DOHH2 (cell line): Measurements from ENCODE around the gene KRTAP21-3.

Experiments
- H3F3A ChIP-seq: fragments of 200-600 bp; sonication (generic), shearing (Covaris generic); 2 replicates; pipeline ENCODE4 v1.6.0; 2016; ENCODE audit warnings: antibody characterized with exemption, mild to moderate bottlenecking; ENCODE audit not compliant: control insufficient read depth, insufficient read depth
- H3K27ac ChIP-seq: fragments of 200-600 bp; sonication (generic); 2 replicates; pipeline ENCODE4 v1.5.1; 2014; ENCODE audit warnings: low read depth, mild to moderate bottlenecking, low read length, moderate library complexity
- H3K27me3 ChIP-seq: fragments of 200-600 bp; sonication (generic); 2 replicates; pipeline ENCODE4 v1.6.1; 2014; ENCODE audit warnings: mild to moderate bottlenecking, low read length, mixed read lengths; ENCODE audit not compliant: control insufficient read depth
- H3K36me3 ChIP-seq: fragments of 200-600 bp; sonication (generic); 2 replicates; pipeline ENCODE4 v1.6.1; 2014; ENCODE audit warnings: mild to moderate bottlenecking, low read length, moderate library complexity, mixed read lengths; ENCODE audit not compliant: control insufficient read depth
- H3K4me1 ChIP-seq: fragments of 200-600 bp; sonication (generic); 2 replicates; pipeline ENCODE4 v1.6.1; 2014; ENCODE audit warnings: mild to moderate bottlenecking, low read length, mixed read lengths; ENCODE audit not compliant: control insufficient read depth
- H3K4me2 ChIP-seq: fragments of 200-600 bp; sonication (generic); 2 replicates; pipeline ENCODE4 v1.6.0; 2014; ENCODE audit warnings: mild to moderate bottlenecking, low read length, moderate library complexity
- H3K4me3 ChIP-seq: fragments of 200-600 bp; sonication (generic); 2 replicates; pipeline ENCODE4 v1.5.1; 2014; ENCODE audit warnings: mild to moderate bottlenecking, low read length, mixed read lengths
- H3K79me2 ChIP-seq: fragments of 200-600 bp; sonication (generic); 2 replicates; pipeline ENCODE4 v1.6.1; 2014; ENCODE audit warnings: mild to moderate bottlenecking, low read length, mixed read lengths; ENCODE audit not compliant: control insufficient read depth
- H3K9me2 ChIP-seq: fragments of 200-600 bp; sonication (generic); replicated peaks from 2 replicates; pipeline ENCODE4 v1.6.1; 2014; ENCODE audit warnings: mild to moderate bottlenecking, low read length, mixed read lengths; ENCODE audit not compliant: control insufficient read depth
- H3K9me3 ChIP-seq: fragments of 200-600 bp; sonication (generic); 2 replicates; pipeline ENCODE4 v1.6.1; 2014; ENCODE audit warnings: antibody characterized with exemption, low read length, mixed read lengths; ENCODE audit not compliant: control insufficient read depth, insufficient read depth
- H4K20me1 ChIP-seq: fragments of 200-600 bp; sonication (generic); 2 replicates; pipeline ENCODE4 v1.6.0; 2014; ENCODE audit warnings: low read depth, mild to moderate bottlenecking, antibody characterized with exemption, low read length, moderate library complexity; ENCODE audit not compliant: control insufficient read depth, insufficient read depth
- CTCF ChIP-seq: fragments of 200-600 bp; sonication (generic); IDR thresholded peaks from one replicate; pipeline ENCODE4 v1.5.1; 2014; ENCODE audit warnings: antibody characterized with exemption, mild to moderate bottlenecking, low read depth, low read length; ENCODE audit not compliant: poor library complexity, severe bottlenecking
- EZH2phosphoT487 ChIP-seq: fragments of 200-600 bp; sonication (generic); IDR thresholded peaks from 2 replicates; pipeline ENCODE4 v1.6.1; 2017; ENCODE audit warnings: borderline replicate concordance, mild to moderate bottlenecking, antibody characterized with exemption, low read length, moderate library complexity, mixed read lengths

The KRTAP21-3 gene

DNA sequence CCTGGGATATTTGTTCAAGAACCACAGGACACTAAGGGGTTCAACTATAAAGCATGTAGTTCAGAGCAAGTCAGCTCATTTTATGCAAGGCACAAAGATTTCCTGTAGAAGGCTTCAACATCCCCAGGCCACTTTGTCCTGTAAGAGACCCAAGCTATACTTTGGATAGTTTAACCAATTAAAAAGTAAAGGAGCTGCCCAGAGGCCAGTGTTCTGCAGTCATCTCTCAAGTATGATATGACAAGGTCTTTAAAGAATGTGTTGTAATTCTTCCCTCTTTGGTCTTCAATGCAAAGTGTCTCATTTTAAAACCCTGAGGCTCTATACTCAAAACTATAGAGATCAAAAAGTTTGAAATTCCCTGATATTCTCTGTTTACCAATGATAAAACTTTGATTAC is 41.8 kb downstream of the KRTAP21-3 start:
- Histone ChIP-seq H3K27me3 (no peaks in the 10 kb centered on the region), H3K4me3 (no peak overlapping the region), H3K4me1 (no peaks in the 10 kb centered on the region), H3K4me2 (no peak overlapping the region), H3F3A (no peaks in the 10 kb centered on the region), H3K79me2 (no peaks in the 10 kb centered on the region), H3K9me3 (no peaks in the 10 kb centered on the region), H3K9me2 (no peaks in the 10 kb centered on the region), H3K27ac (no peak overlapping the region), H4K20me1 (no peaks in the 10 kb centered on the region), H3K36me3 (no peaks in the 10 kb centered on the region)
- no peak for TF ChIP-seq CTCF
- TF ChIP-seq EZH2phosphoT487: no peak

GRCh38 chr21:30674312-30674711 is 44.3 kb downstream of the KRTAP21-3 start:
- Histone ChIP-seq H3K27me3 (no peaks in the 10 kb centered on the region), H3K79me2 (no peaks in the 10 kb centered on the region), H3K9me2 (no peaks in the 10 kb centered on the region), H3K4me1 (no peaks in the 10 kb centered on the region), H3F3A (no peaks in the 10 kb centered on the region), H3K9me3 (no peaks in the 10 kb centered on the region), H4K20me1 (no peaks in the 10 kb centered on the region), H3K27ac (no peak overlapping the region), H3K36me3 (no peaks in the 10 kb centered on the region), H3K4me2 (no peak overlapping the region), H3K4me3 (no peak overlapping the region)
- TF ChIP-seq EZH2phosphoT487: no peak
- no peak for TF ChIP-seq CTCF

- TF ChIP-seq CTCF: no peak
- no peak for TF ChIP-seq EZH2phosphoT487
- no peaks in the 10 kb centered on the region for H3K27me3 ChIP-seq
Measured at GRCh38 chr21:30672985-30673650, 45.5 kb downstream of the KRTAP21-3 start.

More at GRCh38 chr21:30672985-30673650, 45.5 kb downstream of the KRTAP21-3 start:
- Histone ChIP-seq H3K4me2 (no peak overlapping the region), H4K20me1 (no peaks in the 10 kb centered on the region), H3K4me3 (no peak overlapping the region), H3K9me3 (no peaks in the 10 kb centered on the region), H3K27ac (no peak overlapping the region), H3K4me1 (no peaks in the 10 kb centered on the region), H3K9me2 (no peaks in the 10 kb centered on the region), H3K36me3 (no peaks in the 10 kb centered on the region), H3K79me2 (no peaks in the 10 kb centered on the region), H3F3A (no peaks in the 10 kb centered on the region)
